GM23338 (cell line): Measurements from ENCODE around the gene TNFAIP3. TPM values are rescaled to one million over a fixed set of nuclear protein-coding genes. Genes with fewer than 3 reads are reported as not detected.

Experiments
- ATAC-seq: fragments of 200-7000 bp; cut with Tn5 transposase; 3 replicates; pipeline ENCODE4 v1.9.1; 2020
- DNase-seq: peaks from one replicate; pipeline ENCODE4 v3.0.0-alpha.2; 2015; ENCODE audit warnings: low spot score
- H2AFZ ChIP-seq: fragments of 200-600 bp; sonication (generic); 2 replicates; pipeline ENCODE4 v1.8.0; 2016; ENCODE audit warnings: antibody characterized with exemption, mild to moderate bottlenecking, moderate library complexity
- H3F3A ChIP-seq: fragments of 200-600 bp; sonication (generic); replicated peaks from 2 replicates; pipeline ENCODE4 v1.8.0; 2017; ENCODE audit warnings: antibody characterized with exemption, mixed run types, low read depth
- H3K27ac ChIP-seq: fragments of 200-600 bp; sonication (generic); 2 replicates; pipeline ENCODE4 v1.6.1; 2016; ENCODE audit warnings: low read depth
- H3K27me3 ChIP-seq: fragments of 200-600 bp; sonication (generic); 2 replicates; pipeline ENCODE4 v1.8.0; 2016; ENCODE audit warnings: mild to moderate bottlenecking, mixed run types, moderate library complexity; ENCODE audit not compliant: insufficient read depth
- H3K36me3 ChIP-seq: fragments of 200-600 bp; sonication (generic); 2 replicates; pipeline ENCODE4 v1.8.0; 2016; ENCODE audit warnings: mild to moderate bottlenecking; ENCODE audit not compliant: insufficient read depth
- H3K4me1 ChIP-seq: fragments of 200-600 bp; sonication (generic); 2 replicates; pipeline ENCODE4 v1.8.0; 2016; ENCODE audit warnings: mild to moderate bottlenecking, moderate library complexity; ENCODE audit not compliant: insufficient read depth
- H3K4me2 ChIP-seq: fragments of 200-600 bp; sonication (generic); 2 replicates; pipeline ENCODE4 v1.7.1; 2017; ENCODE audit warnings: mixed run types
- H3K4me3 ChIP-seq: fragments of 200-600 bp; sonication (generic); 2 replicates; pipeline ENCODE4 v1.6.1; 2016; ENCODE audit warnings: mixed run types
- H3K79me2 ChIP-seq: fragments of 200-600 bp; sonication (generic); replicated peaks from 2 replicates; pipeline ENCODE4 v1.8.0; 2017; ENCODE audit warnings: mild to moderate bottlenecking; ENCODE audit not compliant: insufficient read depth
- H3K9me2 ChIP-seq: fragments of 200-600 bp; sonication (generic); 2 replicates; pipeline ENCODE4 v1.8.0; 2017; ENCODE audit not compliant: insufficient read depth
- H4K20me1 ChIP-seq: fragments of 200-600 bp; sonication (generic); replicated peaks from 2 replicates; pipeline ENCODE4 v1.8.0; 2017; ENCODE audit warnings: mild to moderate bottlenecking; ENCODE audit not compliant: insufficient read depth
- H3K27ac Mint-ChIP-seq: 2 replicates; pipeline ENCODE4 v1.8.0; 2020; ENCODE audit warnings: inconsistent platforms, mild to moderate bottlenecking, moderate library complexity, mixed read lengths
- H3K27me3 Mint-ChIP-seq: 3 replicates; pipeline ENCODE4 v1.8.0; 2022; ENCODE audit warnings: low read depth, mild to moderate bottlenecking, moderate library complexity, mixed read lengths, inconsistent platforms; ENCODE audit not compliant: insufficient read depth, poor library complexity
- H3K36me3 Mint-ChIP-seq: 3 replicates; pipeline ENCODE4 v1.8.0; 2021; ENCODE audit warnings: low read depth, mild to moderate bottlenecking, inconsistent platforms, moderate library complexity, mixed read lengths
- H3K4me1 Mint-ChIP-seq: 3 replicates; pipeline ENCODE4 v1.8.0; 2020; ENCODE audit warnings: mild to moderate bottlenecking, inconsistent platforms, mixed read lengths
- H3K4me3 Mint-ChIP-seq: 3 replicates; pipeline ENCODE4 v1.8.0; 2021; ENCODE audit warnings: moderate library complexity, mild to moderate bottlenecking, inconsistent platforms, mixed read lengths
- H3K9me3 Mint-ChIP-seq: 3 replicates; pipeline ENCODE4 v1.8.0; 2020; ENCODE audit warnings: moderate library complexity, mild to moderate bottlenecking, inconsistent platforms, mixed read lengths
- CREB1 ChIP-seq: fragments of 250-450 bp; sonication (Bioruptor Pico); IDR thresholded peaks from 2 replicates; pipeline ENCODE4 v1.5.0; 2020; ENCODE audit warnings: low read depth, mild to moderate bottlenecking, moderate library complexity
- EZH2 ChIP-seq: fragments of 200-600 bp; sonication (generic); IDR thresholded peaks from one replicate; pipeline ENCODE4 v1.8.0; 2017; ENCODE audit warnings: antibody characterized with exemption, mild to moderate bottlenecking, low read depth; ENCODE audit not compliant: unreplicated experiment
- EZH2phosphoT487 ChIP-seq: fragments of 200-600 bp; sonication (generic); IDR thresholded peaks from one replicate; pipeline ENCODE4 v1.8.1; 2018; ENCODE audit warnings: antibody characterized with exemption; ENCODE audit not compliant: unreplicated experiment
- JUNB ChIP-seq: IDR thresholded peaks from one replicate; pipeline ENCODE4 v1.6.1; 2016; ENCODE audit warnings: antibody characterized with exemption; ENCODE audit not compliant: unreplicated experiment
- NANOG ChIP-seq: IDR thresholded peaks from 2 replicates; pipeline ENCODE4 v1.6.1; 2016; ENCODE audit warnings: antibody characterized with exemption, borderline replicate concordance
- POLR2AphosphoS5 ChIP-seq: IDR thresholded peaks from 2 replicates; pipeline ENCODE4 v1.6.1; 2016; ENCODE audit warnings: antibody characterized with exemption, low read depth
- STAT1 ChIP-seq: IDR thresholded peaks from one replicate; pipeline ENCODE4 v1.6.1; 2016; ENCODE audit warnings: antibody characterized with exemption; ENCODE audit not compliant: unreplicated experiment
- ZNF114 ChIP-seq: fragments of 250-450 bp; sonication (Bioruptor Pico); IDR thresholded peaks from 2 replicates; pipeline ENCODE4 v1.5.0; 2020; ENCODE audit warnings: mild to moderate bottlenecking, moderate library complexity
- ZNF331 ChIP-seq: fragments of 250-450 bp; sonication (Bioruptor Pico); IDR thresholded peaks from 2 replicates; pipeline ENCODE4 v1.5.0; 2020; ENCODE audit warnings: low read depth, mild to moderate bottlenecking, moderate library complexity
- ZNF462 ChIP-seq: fragments of 250-450 bp; sonication (Bioruptor Pico); IDR thresholded peaks from 2 replicates; pipeline ENCODE4 v1.5.0; 2020; ENCODE audit warnings: mild to moderate bottlenecking, moderate library complexity
- polyA plus RNA-seq: library from polyadenylated mRNA; unstranded; fragments of >200 nt; fragmentation: Nextera tagmentation; extraction: Ambion mirVana; gene quantifications from 2 replicates; pipeline ENCODE4 v1.2.1, GENCODE V29; 2016
- total RNA-seq: library from RNA; depleted of rRNA; stranded (reverse); fragments of >200 nt; shearing (Covaris generic); gene quantifications from 2 replicates; pipeline ENCODE4 v1.2.3, GENCODE V29; 2014
- TF ChIP-seq, protein P1 (sequence below): IDR thresholded peaks from 2 replicates; pipeline ENCODE4 v1.6.1; 2016; ENCODE audit warnings: antibody characterized with exemption
- TF ChIP-seq, protein P2 (sequence below): IDR thresholded peaks from one replicate; pipeline ENCODE4 v1.6.1; 2018; ENCODE audit warnings: antibody characterized with exemption; ENCODE audit not compliant: unreplicated experiment

The TNFAIP3 gene
- total and polyA plus RNA-seq, 2 experiments from 2014 or later = 2.1 to 2.3 TPM

DNA sequence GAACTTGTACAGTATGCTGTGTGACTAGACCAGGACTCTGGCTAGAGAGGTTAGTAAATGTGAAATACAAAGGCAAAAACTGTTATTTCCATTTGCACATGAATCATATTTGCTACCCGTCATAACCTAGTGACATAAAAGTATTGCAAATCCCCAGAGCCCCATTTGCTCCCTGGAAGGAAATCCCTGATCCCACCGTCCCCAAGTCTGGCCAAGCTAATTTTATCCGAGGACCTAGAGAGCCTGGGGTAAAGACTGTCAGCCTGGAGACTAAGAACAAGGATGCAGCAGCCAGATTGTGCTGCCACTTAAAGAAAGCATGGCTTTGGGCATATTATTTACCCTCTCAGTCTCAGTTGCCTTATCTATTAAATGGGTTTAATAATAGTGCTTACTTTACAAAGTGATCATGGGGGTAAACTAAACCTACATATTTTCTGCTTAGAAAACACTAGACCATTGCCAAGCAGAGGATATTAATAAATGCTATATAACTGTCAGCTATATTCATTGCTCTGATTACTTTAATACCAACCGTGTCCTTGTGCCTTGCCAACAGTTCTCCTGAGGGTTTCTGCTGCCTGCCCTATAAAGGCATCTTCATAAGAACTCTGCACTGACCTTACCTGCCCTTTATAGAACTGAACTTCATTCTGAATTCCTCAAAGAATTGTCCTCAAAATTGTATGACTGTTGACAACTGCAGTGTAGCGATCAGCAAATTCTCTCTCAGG lies 16.9 kb upstream of the TNFAIP3 start:
- DNase-seq (no peak), ATAC-seq (no peak)
- Histone ChIP-seq H2AFZ (peak overlapping the region; percentile 75; the same call in 1 of the 2 replicates), H3K79me2 (no peaks in the 10 kb centered on the region), H4K20me1 (no peaks in the 10 kb centered on the region), H3K4me1 (peaks cover 3% of the 10 kb centered on the region; the same call in 1 of the 2 replicates), H3F3A (no peaks in the 10 kb centered on the region), H3K4me3 (no peak overlapping the region), H3K4me2 (no peak overlapping the region), H3K9me2 (peaks cover 14% of the 10 kb centered on the region), H3K36me3 (no peaks in the 10 kb centered on the region), H3K27me3 (no peaks in the 10 kb centered on the region), H3K27ac (no peak overlapping the region)
- Mint-ChIP-seq H3K36me3 (no peaks in the 10 kb centered on the region), H3K27ac (no peak overlapping the region), H3K9me3 (no peaks in the 10 kb centered on the region), H3K4me3 (no peak overlapping the region), H3K4me1 (no peaks in the 10 kb centered on the region), H3K27me3 (peaks cover 4% of the 10 kb centered on the region)
- TF ChIP-seq JUNB = no peak
- no peak for TF ChIP-seq EZH2phosphoT487
- TF ChIP-seq POLR2AphosphoS5 = no peak
- no peak for TF ChIP-seq ZNF462
- no peak for TF ChIP-seq STAT1
- TF ChIP-seq ZNF114 = no peak
- no peak for TF ChIP-seq EZH2
- no peak for TF ChIP-seq NANOG
- TF ChIP-seq ZNF331 = no peak
- TF ChIP-seq CREB1 (CRISPR knock-in tag) = no peak
- TF ChIP-seq, protein P1, sequence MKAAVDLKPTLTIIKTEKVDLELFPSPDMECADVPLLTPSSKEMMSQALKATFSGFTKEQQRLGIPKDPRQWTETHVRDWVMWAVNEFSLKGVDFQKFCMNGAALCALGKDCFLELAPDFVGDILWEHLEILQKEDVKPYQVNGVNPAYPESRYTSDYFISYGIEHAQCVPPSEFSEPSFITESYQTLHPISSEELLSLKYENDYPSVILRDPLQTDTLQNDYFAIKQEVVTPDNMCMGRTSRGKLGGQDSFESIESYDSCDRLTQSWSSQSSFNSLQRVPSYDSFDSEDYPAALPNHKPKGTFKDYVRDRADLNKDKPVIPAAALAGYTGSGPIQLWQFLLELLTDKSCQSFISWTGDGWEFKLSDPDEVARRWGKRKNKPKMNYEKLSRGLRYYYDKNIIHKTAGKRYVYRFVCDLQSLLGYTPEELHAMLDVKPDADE = no peak
- TF ChIP-seq, protein P2, sequence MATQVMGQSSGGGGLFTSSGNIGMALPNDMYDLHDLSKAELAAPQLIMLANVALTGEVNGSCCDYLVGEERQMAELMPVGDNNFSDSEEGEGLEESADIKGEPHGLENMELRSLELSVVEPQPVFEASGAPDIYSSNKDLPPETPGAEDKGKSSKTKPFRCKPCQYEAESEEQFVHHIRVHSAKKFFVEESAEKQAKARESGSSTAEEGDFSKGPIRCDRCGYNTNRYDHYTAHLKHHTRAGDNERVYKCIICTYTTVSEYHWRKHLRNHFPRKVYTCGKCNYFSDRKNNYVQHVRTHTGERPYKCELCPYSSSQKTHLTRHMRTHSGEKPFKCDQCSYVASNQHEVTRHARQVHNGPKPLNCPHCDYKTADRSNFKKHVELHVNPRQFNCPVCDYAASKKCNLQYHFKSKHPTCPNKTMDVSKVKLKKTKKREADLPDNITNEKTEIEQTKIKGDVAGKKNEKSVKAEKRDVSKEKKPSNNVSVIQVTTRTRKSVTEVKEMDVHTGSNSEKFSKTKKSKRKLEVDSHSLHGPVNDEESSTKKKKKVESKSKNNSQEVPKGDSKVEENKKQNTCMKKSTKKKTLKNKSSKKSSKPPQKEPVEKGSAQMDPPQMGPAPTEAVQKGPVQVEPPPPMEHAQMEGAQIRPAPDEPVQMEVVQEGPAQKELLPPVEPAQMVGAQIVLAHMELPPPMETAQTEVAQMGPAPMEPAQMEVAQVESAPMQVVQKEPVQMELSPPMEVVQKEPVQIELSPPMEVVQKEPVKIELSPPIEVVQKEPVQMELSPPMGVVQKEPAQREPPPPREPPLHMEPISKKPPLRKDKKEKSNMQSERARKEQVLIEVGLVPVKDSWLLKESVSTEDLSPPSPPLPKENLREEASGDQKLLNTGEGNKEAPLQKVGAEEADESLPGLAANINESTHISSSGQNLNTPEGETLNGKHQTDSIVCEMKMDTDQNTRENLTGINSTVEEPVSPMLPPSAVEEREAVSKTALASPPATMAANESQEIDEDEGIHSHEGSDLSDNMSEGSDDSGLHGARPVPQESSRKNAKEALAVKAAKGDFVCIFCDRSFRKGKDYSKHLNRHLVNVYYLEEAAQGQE = no peak
